Activated CD4-positive, alpha-beta T cell treated with anti-CD3 and anti-CD28 coated beads for 36 hours (primary cell): ENCODE measurements around the gene APOL2. TPM values are rescaled to one million over a fixed set of nuclear protein-coding genes. Genes with fewer than 3 reads are reported as not detected.
"Not testable (repeated sequence)": the region's sequence is repeated elsewhere in the genome, so short reads cannot be mapped to it uniquely, and the experiment has no call there.

Experiments used
- ATAC-seq: fragments of 200-7000 bp; cut with Tn5 transposase; one replicate; pipeline ENCODE4 v1.10.0; 2021; ENCODE audit warnings: mild to moderate bottlenecking, moderate library complexity
- CTCF ChIA-PET: fragments of 350-600 bp; sonication (Branson Sonifier 250); formaldehyde crosslinking; loops from one replicate; lab custom pipeline; 2021; ENCODE audit warnings: antibody characterized with exemption; lab: Charles Lee
- POLR2A ChIA-PET: fragments of 350-600 bp; sonication (Branson Sonifier 250); formaldehyde crosslinking; loops from one replicate; lab custom pipeline; 2021; ENCODE audit warnings: antibody characterized with exemption, inconsistent platforms; lab: Charles Lee
- DNase-seq: peaks from one replicate; pipeline ENCODE4 v3.0.0-alpha.2; 2020
- H3K27ac Mint-ChIP-seq: one replicate; pipeline ENCODE4 v1.8.0; 2021; ENCODE audit warnings: mixed read lengths
- H3K27me3 Mint-ChIP-seq: one replicate; pipeline ENCODE4 v1.8.0; 2021; ENCODE audit warnings: mixed read lengths
- H3K36me3 Mint-ChIP-seq: one replicate; pipeline ENCODE4 v1.8.0; 2021; ENCODE audit warnings: low read depth, mixed read lengths
- H3K4me1 Mint-ChIP-seq: one replicate; pipeline ENCODE4 v1.8.0; 2021; ENCODE audit warnings: mixed read lengths
- H3K4me3 Mint-ChIP-seq: one replicate; pipeline ENCODE4 v1.8.0; 2021; ENCODE audit warnings: mild to moderate bottlenecking, moderate library complexity, mixed read lengths
- H3K9me3 Mint-ChIP-seq: one replicate; pipeline ENCODE4 v1.8.0; 2021; ENCODE audit warnings: low read depth, mixed read lengths
- intact Hi-C, 2 experiments: fragments of 100-400 bp; cut with DNase I in 1 of 2; cut with micrococcal nuclease in 1 of 2; formaldehyde crosslinking; loops; one replicate each; pipeline versions ENCODE4 v1.14.2 to v1.15.1; 2022 to 2024; cut with DNase I, micrococcal nuclease
- total RNA-seq, 2 experiments: library from RNA; stranded (reverse); gene quantifications; one replicate each; pipeline ENCODE4 v1.2.3, GENCODE V29; 2021

Gene APOL2
- total RNA-seq, 2 experiments from 2014 or later, result 64.5 TPM

- Mint-ChIP-seq H3K9me3 (no peaks in the 10 kb centered on the region), H3K36me3 (peaks cover 49% of the 10 kb centered on the region), H3K27me3 (no peaks in the 10 kb centered on the region), H3K4me3 (peak overlapping the region; percentile 98), H3K4me1 (peaks cover 47% of the 10 kb centered on the region), H3K27ac (peak overlapping the region; percentile 99)
- ChIA-PET POLR2A (interaction anchor here (0.6 to 1.7 kb wide), 7 partner anchors 12 to 591 kb away, joined by 3 to 6 read pairs (median 4); partner anchors contain the start of gene APOL1), CTCF (interaction anchor here (0.6 to 4.4 kb wide), 31 partner anchors 11 to 292 kb away, joined by 3 to 46 read pairs (median 4); partner anchors contain the start of genes APOL1, APOL3 and FOXRED2)
- ATAC-seq (peak; percentile 3), DNase-seq (peak; percentile 37)
- intact Hi-C loops, result loop anchor here (1.0 to 5.0 kb wide), 6 partner anchors 15 to 291 kb away; partner anchors contain the start of genes APOL1 (in 2 of the 2) and EIF3D (in 1 of the 2)
Measured at GRCh38 chr22:36238373-36239149, 766 bp downstream of the APOL2 start.

- Mint-ChIP-seq H3K4me1 (peaks cover 47% of the 10 kb centered on the region), H3K36me3 (peaks cover 53% of the 10 kb centered on the region)
Measured at GRCh38 chr22:36237462-36238372, 1.6 kb downstream of the APOL2 start.

GRCh38 chr22:36236388-36237319 is 2.7 kb downstream of the APOL2 start:
- intact Hi-C loops, result loop anchor here (2.0 to 5.0 kb wide), 3 partner anchors 41 to 89 kb away; no protein-coding TSS in a partner anchor
- CTCF ChIA-PET, result interaction anchor here (0.5 to 4.4 kb wide), 9 partner anchors 12 to 234 kb away, joined by 3 to 46 read pairs (median 4); partner anchors contain the start of gene APOL1

More at GRCh38 chr22:36237462-36238372, 1.6 kb downstream of the APOL2 start:
- intact Hi-C loops, result loop anchor here (2.0 to 5.0 kb wide), 4 partner anchors 39 to 90 kb away; no protein-coding TSS in a partner anchor
- Mint-ChIP-seq H3K27me3 (no peaks in the 10 kb centered on the region), H3K9me3 (no peaks in the 10 kb centered on the region), H3K4me3 (peak overlapping the region; percentile 98), H3K27ac (peak overlapping the region; percentile 99)
- ChIA-PET CTCF (interaction anchor here (0.7 to 4.4 kb wide), 13 partner anchors 10 to 233 kb away, joined by 3 to 46 read pairs (median 4); partner anchors contain the start of gene APOL1), POLR2A (interaction anchor here (0.8 to 1.6 kb wide), 3 partner anchors 10 to 15 kb away, joined by 4 to 6 read pairs (median 6); partner anchors contain the start of gene APOL1)
- ATAC-seq (peak; percentile 24), DNase-seq (peak; percentile 51)

GRCh38 chr22:36235585-36235984 is 3.7 kb downstream of the APOL2 start:
- Mint-ChIP-seq H3K4me1 (peaks cover 51% of the 10 kb centered on the region), H3K27me3 (no peaks in the 10 kb centered on the region), H3K9me3 (no peaks in the 10 kb centered on the region), H3K36me3 (peaks cover 70% of the 10 kb centered on the region), H3K4me3 (peak overlapping the region; percentile 98), H3K27ac (peak overlapping the region; percentile 52)
- ATAC-seq, result no peak
- ChIA-PET POLR2A (interaction anchor here (0.7 kb wide), 1 partner anchor 115 kb away, joined by 4 read pairs; no protein-coding TSS in a partner anchor), CTCF (interaction anchor here (0.7 to 2.7 kb wide), 4 partner anchors 11 to 43 kb away, joined by 4 to 12 read pairs (median 4); no protein-coding TSS in a partner anchor)
- no peak for DNase-seq
- intact Hi-C loops, result loop anchor here in 1 of 2 experiments (5.0 kb wide), 2 partner anchors 42 to 88 kb away; no protein-coding TSS in a partner anchor

More at GRCh38 chr22:36236388-36237319, 2.7 kb downstream of the APOL2 start:
- Mint-ChIP-seq H3K36me3 (peaks cover 60% of the 10 kb centered on the region), H3K27me3 (no peaks in the 10 kb centered on the region), H3K4me3 (peak overlapping the region; percentile 98), H3K4me1 (peaks cover 49% of the 10 kb centered on the region), H3K9me3 (no peaks in the 10 kb centered on the region), H3K27ac (no peak overlapping the region)
- DNase-seq (no peak), ATAC-seq (no peak)
- POLR2A ChIA-PET, result interaction anchor here (0.6 to 1.6 kb wide), 3 partner anchors 9 to 293 kb away, joined by 5 to 6 read pairs (median 6); partner anchors contain the start of gene APOL1

- DNase-seq, result no peak
- H3K27ac Mint-ChIP-seq, result no peak overlapping the region
- POLR2A ChIA-PET, result no interaction called here
- peaks cover 73% of the 10 kb centered on the region for H3K36me3 Mint-ChIP-seq
- no peaks in the 10 kb centered on the region for H3K27me3 Mint-ChIP-seq
- ATAC-seq, result no peak
- H3K4me3 Mint-ChIP-seq, result no peak overlapping the region
- no peaks in the 10 kb centered on the region for H3K9me3 Mint-ChIP-seq
- CTCF ChIA-PET, result no interaction called here
- intact Hi-C loops, result loop anchor here in 1 of 2 experiments (5.0 kb wide), 2 partner anchors 42 to 88 kb away; no protein-coding TSS in a partner anchor
- H3K4me1 Mint-ChIP-seq, result peaks cover 49% of the 10 kb centered on the region
Measured at GRCh38 chr22:36234919-36235318, 4.4 kb downstream of the APOL2 start.

- ATAC-seq (no peak), DNase-seq (no peak)
- Mint-ChIP-seq H3K27me3 (no peaks in the 10 kb centered on the region), H3K36me3 (peaks cover 74% of the 10 kb centered on the region), H3K9me3 (no peaks in the 10 kb centered on the region), H3K4me3 (no peak overlapping the region), H3K4me1 (peaks cover 44% of the 10 kb centered on the region), H3K27ac (no peak overlapping the region)
- ChIA-PET POLR2A (no interaction called here), CTCF (no interaction called here)
- intact Hi-C loops, result no loop called here
Measured at GRCh38 chr22:36234213-36234612, 5.1 kb downstream of the APOL2 start.

GRCh38 chr22:36233796-36234195 is 5.5 kb downstream of the APOL2 start:
- Mint-ChIP-seq H3K27me3 (no peaks in the 10 kb centered on the region), H3K36me3 (peaks cover 76% of the 10 kb centered on the region), H3K4me1 (peaks cover 44% of the 10 kb centered on the region), H3K9me3 (no peaks in the 10 kb centered on the region), H3K4me3 (no peak overlapping the region), H3K27ac (no peak overlapping the region)
- intact Hi-C loops, result no loop called here
- DNase-seq (no peak), ATAC-seq (no peak)
- ChIA-PET CTCF (no interaction called here), POLR2A (no interaction called here)

- POLR2A ChIA-PET, result no interaction called here
- no peaks in the 10 kb centered on the region for H3K9me3 Mint-ChIP-seq
- no peak for DNase-seq
- no peaks in the 10 kb centered on the region for H3K27me3 Mint-ChIP-seq
- peaks cover 76% of the 10 kb centered on the region for H3K36me3 Mint-ChIP-seq
- peaks cover 40% of the 10 kb centered on the region for H3K4me1 Mint-ChIP-seq
- CTCF ChIA-PET, result no interaction called here
- ATAC-seq, result no peak
- H3K27ac Mint-ChIP-seq, result no peak overlapping the region
- intact Hi-C loops, result no loop called here
- no peak overlapping the region for H3K4me3 Mint-ChIP-seq
Measured at GRCh38 chr22:36232715-36233401, 6.5 kb downstream of the APOL2 start.

- POLR2A ChIA-PET, H3K4me3 Mint-ChIP-seq, ATAC-seq, H3K27me3 Mint-ChIP-seq, CTCF ChIA-PET, H3K9me3 Mint-ChIP-seq, intact Hi-C loops, H3K27ac Mint-ChIP-seq, DNase-seq: not testable (repeated sequence)
- H3K36me3 Mint-ChIP-seq, result peaks cover 73% of the 10 kb centered on the region
- H3K4me1 Mint-ChIP-seq, result peaks cover 23% of the 10 kb centered on the region
Measured at GRCh38 chr22:36231051-36231450, 8.3 kb downstream of the APOL2 start.
